GM12878 (cell line): ENCODE results near the gene CD83. TPM values are rescaled to one million over a fixed set of nuclear protein-coding genes. Genes with fewer than 3 reads are reported as not detected.

ENCODE experiments used
- ATAC-seq: fragments of 200-7000 bp; cut with Tn5 transposase; 3 replicates; pipeline ENCODE4 v1.9.1; 2020; ENCODE audit warnings: mild to moderate bottlenecking, moderate library complexity
- BruUV-seq: library from RNA; stranded (reverse); fragments of 400-500 nt; replicated peaks from 2 replicates; lab custom pipeline; 2021; lab: Mats Ljungman, UMichigan
- CTCF ChIA-PET: fragments of 300-600 bp; sonication (Branson Sonifier 250); formaldehyde crosslinking; extraction: SDS; loops from one replicate; lab custom pipeline; 2021; ENCODE audit warnings: inconsistent platforms; lab: Yijun Ruan, JAX
- POLR2A ChIA-PET: fragments of 350-600 bp; formaldehyde crosslinking; extraction: SDS; loops from one replicate; lab custom pipeline; 2021; ENCODE audit warnings: inconsistent platforms; lab: Charles Lee
- RAD21 ChIA-PET: fragments of 300-600 bp; sonication (Branson Sonifier 250); formaldehyde crosslinking; loops from one replicate; lab custom pipeline; 2023; ENCODE audit warnings: antibody characterized with exemption; ENCODE audit not compliant: unreplicated experiment; lab: Charles Lee
- SMC1A ChIA-PET: fragments of 300-600 bp; sonication (Branson Sonifier 250); formaldehyde crosslinking; loops from one replicate; lab custom pipeline; 2023; ENCODE audit not compliant: unreplicated experiment, uncharacterized antibody; lab: Charles Lee
- DNase-seq: peaks from one replicate; pipeline ENCODE4 v3.0.0-alpha.2; 2011; ENCODE audit warnings: low read depth, low spot score
- FAIRE-seq: peaks from 3 replicates; lab custom pipeline; 2011; peaks lifted over from hg19 to GRCh38; lab: Jason Lieb, UNC
- H2AFZ ChIP-seq: 2 replicates; pipeline ENCODE4 v1.6.0; 2011; ENCODE audit warnings: low read depth, low read length, control low read depth; ENCODE audit not compliant: control insufficient read depth
- H3K27ac ChIP-seq: 2 replicates; pipeline ENCODE4 v1.5.1; 2011; ENCODE audit warnings: control low read depth; ENCODE audit not compliant: control insufficient read depth, insufficient read depth
- H3K27me3 ChIP-seq, 2 experiments: replicated peaks in 1 of 2; 2 replicates each; pipeline versions ENCODE4 v1.6.0 to v1.6.1; 2011; ENCODE audit warnings: low read length in 1 of 2; ENCODE audit not compliant: control insufficient read depth in 2 of 2, insufficient read depth in 2 of 2
- H3K36me3 ChIP-seq, 2 experiments: 2 replicates each; pipeline ENCODE4 v1.5.1; 2011; ENCODE audit warnings: low read length in 1 of 2; ENCODE audit not compliant: control insufficient read depth in 2 of 2, insufficient read depth in 2 of 2
- H3K4me1 ChIP-seq: 2 replicates; pipeline ENCODE4 v1.6.1; 2011; ENCODE audit warnings: mild to moderate bottlenecking, low read length, moderate library complexity, mixed read lengths; ENCODE audit not compliant: control insufficient read depth, insufficient read depth
- H3K4me2 ChIP-seq: 2 replicates; pipeline ENCODE4 v1.6.0; 2011; ENCODE audit warnings: control low read depth; ENCODE audit not compliant: control insufficient read depth, insufficient read depth
- H3K4me3 ChIP-seq: fragments of 200-600 bp; sonication (generic); 2 replicates; pipeline ENCODE4 v1.5.1; 2016
- H3K79me2 ChIP-seq: 2 replicates; pipeline ENCODE4 v1.6.0; 2011; ENCODE audit warnings: low read length; ENCODE audit not compliant: control insufficient read depth, insufficient read depth
- H3K9ac ChIP-seq: 2 replicates; pipeline ENCODE4 v1.8.0; 2011; ENCODE audit warnings: low read length, control low read depth, mixed read lengths; ENCODE audit not compliant: control insufficient read depth, insufficient read depth
- H3K9me3 ChIP-seq: replicated peaks from 3 replicates; pipeline ENCODE4 v1.5.1; 2011; ENCODE audit warnings: mild to moderate bottlenecking, low read length; ENCODE audit not compliant: control insufficient read depth, insufficient read depth
- H4K20me1 ChIP-seq: 2 replicates; pipeline ENCODE4 v1.6.0; 2011; ENCODE audit not compliant: control insufficient read depth, insufficient read depth
- BHLHE40 ChIP-seq, 2 experiments: fragments of 450-650 bp in 1 of 2; IDR thresholded peaks; 2 replicates each; pipeline ENCODE4 v1.6.1; 2011 to 2017; ENCODE audit warnings: low read depth in 2 of 2, borderline replicate concordance in 1 of 2, improper control_type of control experiment in 1 of 2, low read length in 1 of 2, mild to moderate bottlenecking in 1 of 2
- CBX3 ChIP-seq: fragments of 200-600 bp; sonication (generic); IDR thresholded peaks from 2 replicates; pipeline ENCODE4 v1.6.1; 2016; ENCODE audit warnings: low read depth, borderline replicate concordance
- FOXM1 ChIP-seq: IDR thresholded peaks from 2 replicates; pipeline ENCODE4 v1.6.1; 2012; ENCODE audit warnings: low read depth, mild to moderate bottlenecking, inconsistent platforms, low read length, moderate library complexity
- HDAC2 ChIP-seq: fragments of 200-600 bp; sonication (generic); IDR thresholded peaks from 2 replicates; pipeline ENCODE4 v1.6.1; 2017
- NR2C2 ChIP-seq: IDR thresholded peaks from 2 replicates; pipeline ENCODE4 v1.6.1; 2011; ENCODE audit warnings: borderline replicate concordance, low read depth; ENCODE audit not compliant: control insufficient read depth, insufficient read length
- NR2F1 ChIP-seq: fragments of 450-650 bp; conservative IDR thresholded peaks from 2 replicates; pipeline ENCODE4 v1.6.1; 2017; ENCODE audit warnings: mild to moderate bottlenecking
- PAX5 ChIP-seq: IDR thresholded peaks from 2 replicates; pipeline ENCODE4 v1.6.1; 2011; ENCODE audit warnings: low read depth, low read length, borderline replicate concordance
- POLR2AphosphoS2 ChIP-seq: IDR thresholded peaks from 2 replicates; pipeline ENCODE4 v1.6.1; 2011; ENCODE audit warnings: low read depth, mild to moderate bottlenecking, low read length, improper control_type of control experiment, moderate library complexity
- RBBP5 ChIP-seq: fragments of 200-600 bp; sonication (generic); conservative IDR thresholded peaks from 2 replicates; pipeline ENCODE4 v1.6.1; 2016
- RCOR1 ChIP-seq: conservative IDR thresholded peaks from 2 replicates; pipeline ENCODE4 v1.6.1; 2012; ENCODE audit warnings: low read depth, low read length, improper control_type of control experiment
- SP1 ChIP-seq: IDR thresholded peaks from one replicate; pipeline ENCODE4 v1.6.1; 2011; ENCODE audit warnings: low read depth, low read length
- TAF1 ChIP-seq: IDR thresholded peaks from 2 replicates; pipeline ENCODE4 v1.6.1; 2011; ENCODE audit warnings: mild to moderate bottlenecking, low read depth, low read length, borderline replicate concordance
- TCF3 ChIP-seq: IDR thresholded peaks from 2 replicates; pipeline ENCODE4 v1.6.1; 2012; ENCODE audit warnings: low read depth, mild to moderate bottlenecking, low read length, borderline replicate concordance; ENCODE audit not compliant: insufficient read depth
- WGBS: methylation state at CpG from one replicate; pipeline ENCODE4 v1.1.6; 2016; ENCODE audit warnings: low lambda C conversion rate; ENCODE audit not compliant: insufficient replicate concordance, insufficient coverage; ENCODE audit errors: missing lambda C conversion rate; 5-methylcytosine and 5-hydroxymethylcytosine counted together
- in situ Hi-C: fragments of 300-500 bp; cut with MboI; formaldehyde crosslinking; loops from 9 replicates; pipeline ENCODE4 v1.14.3; 2018; ENCODE audit warnings: mixed read lengths
- intact Hi-C: fragments of 100-400 bp; cut with micrococcal nuclease; formaldehyde crosslinking; loops from one replicate; pipeline ENCODE4 v1.14.2; 2022; ENCODE audit not compliant: unreplicated experiment
- polyA plus RNA-seq, 11 experiments: library from polyadenylated mRNA; depleted of rRNA in 4 of 11; unstranded in 6 of 11; stranded (reverse) in 5 of 11; fragments of >200 nt; fragmentation: Nextera tagmentation in 4 of 11; fragmentation: Illumina TruSeq in 1 of 11; extraction: Ambion mirVana in 4 of 11; extraction: Trizol in 1 of 11; gene quantifications; 1 replicate in 1 of 11; 2 replicates in 10 of 11; pipeline versions ENCODE4 v1.2.1 to v1.2.3, GENCODE V29; 2011 to 2016; ENCODE audit warnings: inconsistent platforms in 2 of 11, missing spikeins in 2 of 11, low read depth in 1 of 11
- total RNA-seq, 4 experiments: library from RNA; depleted of rRNA in 3 of 4; stranded (reverse); fragments of >200 nt in 3 of 4; fragmentation: Illumina TruSeq in 1 of 4; extraction: Trizol in 1 of 4; gene quantifications; 2 replicates each; pipeline versions ENCODE4 v1.2.1 to v1.2.3, GENCODE V29; 2013 to 2021
- TF ChIP-seq, protein P1 (sequence below): fragments of 450-650 bp; IDR thresholded peaks from 2 replicates; pipeline ENCODE4 v1.6.1; 2018; ENCODE audit warnings: borderline replicate concordance, mild to moderate bottlenecking; ENCODE audit not compliant: partially characterized antibody
- TF ChIP-seq, protein P2 (sequence below): fragments of 450-650 bp; IDR thresholded peaks from 2 replicates; pipeline ENCODE4 v1.6.1; 2017; ENCODE audit warnings: mild to moderate bottlenecking
- TF ChIP-seq, protein P3 (sequence below): IDR thresholded peaks from 2 replicates; pipeline ENCODE4 v1.6.1; 2011; ENCODE audit warnings: low read depth, low read length, improper control_type of control experiment, borderline replicate concordance

CD83 gene
- total and polyA plus RNA-seq, 10 of the 15 experiments (the other 5 are each of a cell fraction or from before 2014, with no cell fraction given) = 76.1 to 174 (median 129) TPM

DNA sequence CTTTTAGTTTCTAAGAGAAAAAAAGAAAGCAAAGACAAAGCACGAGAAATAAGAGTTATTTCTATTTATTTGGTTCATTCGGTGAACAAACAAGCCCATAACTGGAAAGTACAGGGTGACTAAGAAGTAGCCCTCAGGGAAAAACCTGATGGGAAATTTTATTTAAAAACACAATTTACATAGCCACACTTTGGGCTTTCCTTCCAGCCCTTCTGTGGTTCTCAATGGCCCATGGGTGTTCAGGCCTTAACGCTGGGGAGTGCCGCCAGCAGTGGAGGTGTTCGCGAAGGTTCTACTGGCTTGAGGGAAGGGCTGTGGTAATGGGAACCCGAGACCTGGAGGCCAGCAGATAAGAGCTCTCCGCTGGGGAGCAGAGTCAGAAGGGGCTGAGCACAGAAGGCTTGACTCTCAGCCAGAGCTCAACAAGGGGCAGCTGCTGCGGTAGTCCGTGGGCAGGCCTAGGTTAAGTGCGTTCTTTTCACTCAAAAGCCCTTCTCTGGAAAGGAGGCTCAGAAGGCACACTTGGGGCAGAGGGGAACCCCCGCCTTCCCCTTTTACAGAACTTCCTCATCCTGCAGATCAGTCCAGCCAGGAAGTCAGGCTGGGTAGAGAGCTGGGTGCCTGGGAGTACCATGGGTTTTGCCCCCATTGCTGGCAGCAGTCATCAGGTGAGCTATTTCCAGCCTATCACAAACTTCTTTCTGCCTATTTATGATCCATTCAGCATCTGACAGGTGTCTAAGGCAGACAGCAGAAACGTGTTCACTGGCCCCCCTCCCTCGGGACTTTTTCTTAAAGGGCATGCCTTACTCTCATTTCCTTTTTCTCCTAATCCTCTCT lies 8.8 kb upstream of the CD83 start:
- Histone ChIP-seq H3K36me3 (no peaks in the 10 kb centered on the region), H3K4me1 (peaks cover 43% of the 10 kb centered on the region), H3K27ac (peak overlapping the region; percentile 85), H3K27me3 (no peaks in the 10 kb centered on the region), H3K4me3 (peak overlapping the region; percentile 32; the same call in 1 of the 2 replicates), H3K9ac (peak overlapping the region; percentile 75), H3K79me2 (no peaks in the 10 kb centered on the region), H2AFZ (peak overlapping the region; percentile 46), H4K20me1 (no peaks in the 10 kb centered on the region), H3K9me3 (peaks cover 15% of the 10 kb centered on the region), H3K4me2 (peak overlapping the region; percentile 73)
- TSS peak; percentile 91 for BruUV-seq
- DNase-seq (peak; percentile 97), ATAC-seq (peak; percentile 82), FAIRE-seq (peak; percentile 98)
- ChIA-PET CTCF (interaction anchor here (0.7 to 4.2 kb wide), 11 partner anchors 11 to 884 kb away, joined by 3 to 54 read pairs (median 15); partner anchors contain the start of gene CD83), SMC1A (interaction anchor here (0.6 to 8.6 kb wide), 15 partner anchors 7 to 62 kb away, joined by 3 to 319 read pairs (median 15); no protein-coding TSS in a partner anchor), RAD21 (interaction anchor here (0.8 to 6.9 kb wide), 10 partner anchors 14 to 42 kb away, joined by 3 to 164 read pairs (median 14); partner anchors contain the start of gene CD83), POLR2A (interaction anchor here (0.6 to 7.2 kb wide), 12 partner anchors 9 to 538 kb away, joined by 3 to 126 read pairs (median 10); partner anchors contain the start of gene CD83)
- under 1% methylated on average over 14 of the region's 14 CpGs for whole genome bisulfite sequencing
- intact Hi-C loops (loop anchor here (1.0 to 5.0 kb wide), 4 partner anchors 14 to 769 kb away; no protein-coding TSS in a partner anchor), in situ Hi-C loops (loop anchor here (25.0 kb wide), 1 partner anchor 1746 kb away; no protein-coding TSS in a partner anchor)
- TF ChIP-seq NR2F1 (peak; percentile 41; the same call in 1 of the 2 replicates), FOXM1 (peak; percentile 80; the same call in 1 of the 2 replicates), CBX3 (no peak), SP1 (no peak), TAF1 (peak; percentile 41; the same call in 1 of the 2 replicates), POLR2AphosphoS2 (no peak), PAX5 (0 out of 2 replicates have a peak, but pooled peaks have one; percentile 50), RCOR1 (no peak), BHLHE40 (IDR thresholded peaks at IDR 0.05; ENCODE audit: borderline replicate concordance in 1 of 2, low read depth in 2 of 2, low read length in 1 of 2) (peak; percentile 88 to 91), HDAC2 (no peak), TCF3 (peak; percentile 80; the same call in 1 of the 2 replicates), RBBP5 (no peak), NR2C2 (no peak)
- TF ChIP-seq, protein P1, sequence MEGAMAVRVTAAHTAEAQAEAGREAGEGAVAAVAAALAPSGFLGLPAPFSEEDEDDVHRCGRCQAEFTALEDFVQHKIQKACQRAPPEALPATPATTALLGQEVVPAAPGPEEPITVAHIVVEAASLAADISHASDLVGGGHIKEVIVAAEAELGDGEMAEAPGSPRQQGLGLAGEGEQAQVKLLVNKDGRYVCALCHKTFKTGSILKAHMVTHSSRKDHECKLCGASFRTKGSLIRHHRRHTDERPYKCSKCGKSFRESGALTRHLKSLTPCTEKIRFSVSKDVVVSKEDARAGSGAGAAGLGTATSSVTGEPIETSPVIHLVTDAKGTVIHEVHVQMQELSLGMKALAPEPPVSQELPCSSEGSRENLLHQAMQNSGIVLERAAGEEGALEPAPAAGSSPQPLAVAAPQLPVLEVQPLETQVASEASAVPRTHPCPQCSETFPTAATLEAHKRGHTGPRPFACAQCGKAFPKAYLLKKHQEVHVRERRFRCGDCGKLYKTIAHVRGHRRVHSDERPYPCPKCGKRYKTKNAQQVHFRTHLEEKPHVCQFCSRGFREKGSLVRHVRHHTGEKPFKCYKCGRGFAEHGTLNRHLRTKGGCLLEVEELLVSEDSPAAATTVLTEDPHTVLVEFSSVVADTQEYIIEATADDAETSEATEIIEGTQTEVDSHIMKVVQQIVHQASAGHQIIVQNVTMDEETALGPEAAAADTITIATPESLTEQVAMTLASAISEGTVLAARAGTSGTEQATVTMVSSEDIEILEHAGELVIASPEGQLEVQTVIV = no peak
- TF ChIP-seq, protein P2, sequence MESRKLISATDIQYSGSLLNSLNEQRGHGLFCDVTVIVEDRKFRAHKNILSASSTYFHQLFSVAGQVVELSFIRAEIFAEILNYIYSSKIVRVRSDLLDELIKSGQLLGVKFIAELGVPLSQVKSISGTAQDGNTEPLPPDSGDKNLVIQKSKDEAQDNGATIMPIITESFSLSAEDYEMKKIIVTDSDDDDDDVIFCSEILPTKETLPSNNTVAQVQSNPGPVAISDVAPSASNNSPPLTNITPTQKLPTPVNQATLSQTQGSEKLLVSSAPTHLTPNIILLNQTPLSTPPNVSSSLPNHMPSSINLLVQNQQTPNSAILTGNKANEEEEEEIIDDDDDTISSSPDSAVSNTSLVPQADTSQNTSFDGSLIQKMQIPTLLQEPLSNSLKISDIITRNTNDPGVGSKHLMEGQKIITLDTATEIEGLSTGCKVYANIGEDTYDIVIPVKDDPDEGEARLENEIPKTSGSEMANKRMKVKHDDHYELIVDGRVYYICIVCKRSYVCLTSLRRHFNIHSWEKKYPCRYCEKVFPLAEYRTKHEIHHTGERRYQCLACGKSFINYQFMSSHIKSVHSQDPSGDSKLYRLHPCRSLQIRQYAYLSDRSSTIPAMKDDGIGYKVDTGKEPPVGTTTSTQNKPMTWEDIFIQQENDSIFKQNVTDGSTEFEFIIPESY = no peak
- TF ChIP-seq, protein P3, sequence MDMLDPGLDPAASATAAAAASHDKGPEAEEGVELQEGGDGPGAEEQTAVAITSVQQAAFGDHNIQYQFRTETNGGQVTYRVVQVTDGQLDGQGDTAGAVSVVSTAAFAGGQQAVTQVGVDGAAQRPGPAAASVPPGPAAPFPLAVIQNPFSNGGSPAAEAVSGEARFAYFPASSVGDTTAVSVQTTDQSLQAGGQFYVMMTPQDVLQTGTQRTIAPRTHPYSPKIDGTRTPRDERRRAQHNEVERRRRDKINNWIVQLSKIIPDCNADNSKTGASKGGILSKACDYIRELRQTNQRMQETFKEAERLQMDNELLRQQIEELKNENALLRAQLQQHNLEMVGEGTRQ = no peak; the same call in 1 of the 2 replicates
